AG09309 (cell line): ENCODE results near the gene CDK5RAP2.

Source experiments
- DNase-seq: peaks from one replicate; pipeline ENCODE4 v3.0.0-alpha.2; 2010; ENCODE audit warnings: low read depth
- H3K4me3 ChIP-seq: 2 replicates; pipeline ENCODE4 v1.5.1; 2011; ENCODE audit warnings: mild to moderate bottlenecking, low read depth, low read length, moderate library complexity; ENCODE audit not compliant: control insufficient read depth
- TF ChIP-seq, protein P1 (sequence below): IDR thresholded peaks from 2 replicates; pipeline ENCODE4 v1.5.1; 2011; ENCODE audit warnings: mild to moderate bottlenecking, low read depth, low read length, inconsistent platforms; ENCODE audit not compliant: insufficient read depth, control insufficient read depth; ENCODE audit errors: missing control alignments

The CDK5RAP2 gene

DNA sequence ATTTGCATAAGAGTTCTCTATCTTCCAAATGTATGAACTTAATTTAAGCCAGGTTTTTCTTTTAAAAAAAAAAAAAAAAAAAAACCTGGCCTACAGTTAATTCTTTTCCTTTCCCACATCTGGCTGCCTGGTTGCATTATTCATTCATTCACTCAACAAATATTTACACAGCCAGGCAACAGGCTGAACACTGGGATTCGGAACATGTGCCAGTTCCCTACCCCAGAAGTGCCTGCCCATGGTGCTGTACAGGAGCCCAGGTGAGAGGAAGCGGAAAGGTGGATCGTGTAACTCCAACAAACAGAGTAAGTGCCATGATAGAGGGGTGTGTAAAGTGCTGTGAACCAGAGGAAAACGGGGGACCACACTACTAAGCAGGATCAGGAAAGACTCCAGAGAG is 93.6 kb downstream of the CDK5RAP2 start:
- H3K4me3 ChIP-seq, result no peak overlapping the region
- TF ChIP-seq, protein P1, sequence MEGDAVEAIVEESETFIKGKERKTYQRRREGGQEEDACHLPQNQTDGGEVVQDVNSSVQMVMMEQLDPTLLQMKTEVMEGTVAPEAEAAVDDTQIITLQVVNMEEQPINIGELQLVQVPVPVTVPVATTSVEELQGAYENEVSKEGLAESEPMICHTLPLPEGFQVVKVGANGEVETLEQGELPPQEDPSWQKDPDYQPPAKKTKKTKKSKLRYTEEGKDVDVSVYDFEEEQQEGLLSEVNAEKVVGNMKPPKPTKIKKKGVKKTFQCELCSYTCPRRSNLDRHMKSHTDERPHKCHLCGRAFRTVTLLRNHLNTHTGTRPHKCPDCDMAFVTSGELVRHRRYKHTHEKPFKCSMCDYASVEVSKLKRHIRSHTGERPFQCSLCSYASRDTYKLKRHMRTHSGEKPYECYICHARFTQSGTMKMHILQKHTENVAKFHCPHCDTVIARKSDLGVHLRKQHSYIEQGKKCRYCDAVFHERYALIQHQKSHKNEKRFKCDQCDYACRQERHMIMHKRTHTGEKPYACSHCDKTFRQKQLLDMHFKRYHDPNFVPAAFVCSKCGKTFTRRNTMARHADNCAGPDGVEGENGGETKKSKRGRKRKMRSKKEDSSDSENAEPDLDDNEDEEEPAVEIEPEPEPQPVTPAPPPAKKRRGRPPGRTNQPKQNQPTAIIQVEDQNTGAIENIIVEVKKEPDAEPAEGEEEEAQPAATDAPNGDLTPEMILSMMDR, result no peak
- DNase-seq, result no peak

DNA sequence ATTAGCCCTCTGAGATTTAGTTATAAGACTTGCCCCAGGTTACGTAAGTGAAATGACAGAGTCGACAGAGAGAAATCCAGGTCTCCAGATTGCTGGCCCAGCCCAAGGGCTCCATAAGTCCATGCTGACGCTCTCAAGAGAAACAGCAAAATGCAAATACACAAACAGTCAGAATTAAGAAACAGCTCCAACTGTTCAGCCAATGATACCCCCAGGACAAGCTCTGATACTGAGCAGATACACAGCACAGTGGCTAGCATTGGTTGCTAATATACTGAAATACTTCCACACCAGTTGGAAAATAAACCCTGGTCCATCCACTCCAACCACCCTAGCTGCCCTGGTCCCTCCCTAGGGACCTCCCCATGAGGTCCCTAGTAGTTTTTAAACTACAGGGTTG is 94.2 kb downstream of the CDK5RAP2 start:
- TF ChIP-seq, protein P1, result no peak
- no peak for DNase-seq
- H3K4me3 ChIP-seq, result no peak overlapping the region

DNA sequence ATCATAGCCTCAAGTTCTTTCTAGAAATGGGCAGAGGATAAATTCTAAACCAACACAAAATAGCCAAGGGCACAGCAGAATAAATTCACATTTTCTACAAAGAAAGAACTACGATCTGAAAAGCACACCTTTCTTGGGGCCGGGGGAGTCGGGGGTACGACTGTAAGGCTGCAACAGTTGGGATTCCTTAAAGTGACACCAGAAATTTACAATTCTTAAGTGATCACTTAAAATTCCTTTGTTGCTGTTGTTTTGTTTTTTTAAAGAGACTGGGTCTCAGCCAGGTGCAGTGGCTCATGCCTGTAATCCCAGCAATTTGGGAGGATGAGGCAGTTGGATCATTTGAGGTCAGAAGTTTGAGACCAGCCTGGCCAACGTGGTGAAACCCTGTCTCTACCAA is 95.8 kb downstream of the CDK5RAP2 start:
- TF ChIP-seq, protein P1, result no peak
- no peak overlapping the region for H3K4me3 ChIP-seq
- no peak for DNase-seq

DNA sequence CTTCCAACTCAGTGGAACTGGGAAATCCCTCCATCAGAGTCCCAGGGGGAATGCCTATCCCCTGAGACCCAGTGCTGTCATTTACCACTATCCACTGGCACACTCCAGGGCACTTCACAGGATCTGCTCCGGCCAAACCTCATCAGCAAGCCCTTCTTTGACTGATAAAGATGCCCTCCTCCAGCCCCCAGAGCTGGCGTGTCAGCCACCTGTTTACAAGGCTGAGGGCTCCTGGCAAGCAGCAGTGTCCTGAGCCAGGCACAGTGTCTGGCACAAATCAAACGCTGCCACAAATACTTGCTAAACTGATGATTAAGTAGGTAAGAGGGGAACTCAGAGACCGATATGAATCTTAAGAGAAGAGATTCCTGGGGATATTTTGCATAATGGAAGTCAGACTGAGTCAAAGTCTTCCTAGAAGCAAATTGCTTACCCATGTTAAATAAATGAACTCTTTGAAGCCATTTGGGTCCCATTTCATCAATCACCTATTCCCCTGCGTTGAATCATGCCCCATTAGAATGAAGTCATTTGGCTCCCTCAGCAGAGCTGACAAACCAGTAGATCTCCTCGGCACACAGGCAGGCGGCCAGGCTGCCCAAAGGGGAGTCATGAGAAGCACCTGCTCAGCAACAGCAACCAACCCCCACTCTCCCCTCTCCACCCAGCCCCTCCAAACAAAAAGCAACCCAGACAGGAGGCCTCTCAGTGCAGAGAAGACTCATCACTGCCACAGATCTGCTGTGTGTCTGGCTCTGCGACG is 97.4 kb downstream of the CDK5RAP2 start:
- TF ChIP-seq, protein P1, result no peak
- no peak overlapping the region for H3K4me3 ChIP-seq
- no peak for DNase-seq

DNA sequence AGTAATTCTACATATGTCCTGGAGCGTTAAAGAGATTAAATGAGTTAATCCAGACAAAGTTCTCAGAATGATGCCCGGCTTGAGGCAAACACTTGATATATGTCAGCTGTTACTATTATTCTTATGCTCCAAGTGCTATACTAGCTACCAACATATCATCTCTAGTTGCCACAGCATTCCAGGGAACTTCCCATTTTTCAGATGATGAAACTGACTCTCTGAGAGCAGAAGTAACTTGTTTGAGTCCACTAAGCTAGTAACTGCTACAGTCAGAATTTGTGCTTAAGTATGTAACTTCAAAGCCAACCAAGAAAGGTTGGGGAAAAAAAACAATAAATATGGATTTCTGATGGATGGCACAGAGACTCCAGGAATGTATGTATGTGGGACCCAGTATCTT is 98.1 kb downstream of the CDK5RAP2 start:
- H3K4me3 ChIP-seq, result no peak overlapping the region
- TF ChIP-seq, protein P1, result no peak
- DNase-seq, result no peak

DNA sequence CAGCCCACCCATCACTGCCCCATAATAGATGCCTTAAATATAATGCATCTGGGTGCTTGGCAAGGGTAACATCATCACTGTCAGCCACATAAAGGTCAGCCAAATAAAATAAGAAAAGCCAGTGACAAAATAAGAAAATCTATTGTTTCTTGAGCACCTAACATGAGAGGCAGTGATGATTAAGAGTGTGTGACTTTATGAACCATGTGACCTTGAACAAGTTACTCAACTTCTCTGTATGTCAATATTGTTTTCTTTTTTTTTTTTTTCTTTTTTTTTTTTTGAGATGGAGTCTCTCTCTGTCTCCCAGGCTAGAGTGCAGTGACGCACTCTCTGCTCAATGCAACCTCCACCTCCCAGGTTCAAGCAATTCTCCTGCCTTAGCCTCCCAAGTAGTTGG is 98.7 kb downstream of the CDK5RAP2 start:
- no peak overlapping the region for H3K4me3 ChIP-seq
- DNase-seq, result no peak
- TF ChIP-seq, protein P1, result no peak

DNA sequence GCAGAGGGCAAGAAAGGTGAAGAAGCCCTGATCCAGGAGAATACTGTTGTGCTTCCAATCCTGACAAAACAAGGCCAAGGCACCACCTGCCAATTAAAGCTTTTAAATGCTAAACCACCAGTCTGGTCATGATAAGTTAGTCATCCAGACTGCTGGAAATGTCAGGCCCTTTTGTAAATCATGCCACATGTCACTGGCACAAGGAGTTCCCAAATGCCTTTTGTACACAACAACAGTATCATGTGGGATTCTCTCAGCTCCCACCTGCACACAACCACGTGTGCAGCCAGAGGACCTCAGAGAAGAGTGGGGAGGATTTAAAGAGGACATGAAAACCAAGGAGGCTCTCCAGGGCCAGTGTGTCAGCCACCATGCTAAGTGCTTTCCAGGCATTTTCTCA is 99.3 kb downstream of the CDK5RAP2 start:
- no peak overlapping the region for H3K4me3 ChIP-seq
- TF ChIP-seq, protein P1, result no peak
- no peak for DNase-seq
